ENCODE results near the gene VAV2.

- TF ChIP-seq CTCF (IDR thresholded peaks at IDR 0.05) (no peak), MXI1 (IDR thresholded peaks at IDR 0.05; ENCODE audit: low read depth, low read length) (no peak), FOXM1 (IDR thresholded peaks at IDR 0.05; ENCODE audit: low read depth) (no peak), SMC3 (IDR thresholded peaks at IDR 0.05; ENCODE audit: low read depth, low read length) (no peak), YY1 (IDR thresholded peaks at IDR 0.05; ENCODE audit: low read depth) (no peak), NRF1 (IDR thresholded peaks at IDR 0.05; ENCODE audit: low read depth, low read length) (no peak), RXRA (IDR thresholded peaks at IDR 0.05; ENCODE audit: borderline replicate concordance, low read depth) (no peak), TAF1 (IDR thresholded peaks at IDR 0.05; ENCODE audit: borderline replicate concordance, low read depth, low read length) (no peak), SIN3A (IDR thresholded peaks at IDR 0.05; ENCODE audit: borderline replicate concordance, low read depth, low read length) (no peak), MAX (IDR thresholded peaks at IDR 0.05; ENCODE audit: low read depth) (no peak), RFX5 (IDR thresholded peaks at IDR 0.05; ENCODE audit: low read length) (no peak), REST (IDR thresholded peaks at IDR 0.05; ENCODE audit: low read depth, low read length) (no peak)
- TF ChIP-seq, protein P1, sequence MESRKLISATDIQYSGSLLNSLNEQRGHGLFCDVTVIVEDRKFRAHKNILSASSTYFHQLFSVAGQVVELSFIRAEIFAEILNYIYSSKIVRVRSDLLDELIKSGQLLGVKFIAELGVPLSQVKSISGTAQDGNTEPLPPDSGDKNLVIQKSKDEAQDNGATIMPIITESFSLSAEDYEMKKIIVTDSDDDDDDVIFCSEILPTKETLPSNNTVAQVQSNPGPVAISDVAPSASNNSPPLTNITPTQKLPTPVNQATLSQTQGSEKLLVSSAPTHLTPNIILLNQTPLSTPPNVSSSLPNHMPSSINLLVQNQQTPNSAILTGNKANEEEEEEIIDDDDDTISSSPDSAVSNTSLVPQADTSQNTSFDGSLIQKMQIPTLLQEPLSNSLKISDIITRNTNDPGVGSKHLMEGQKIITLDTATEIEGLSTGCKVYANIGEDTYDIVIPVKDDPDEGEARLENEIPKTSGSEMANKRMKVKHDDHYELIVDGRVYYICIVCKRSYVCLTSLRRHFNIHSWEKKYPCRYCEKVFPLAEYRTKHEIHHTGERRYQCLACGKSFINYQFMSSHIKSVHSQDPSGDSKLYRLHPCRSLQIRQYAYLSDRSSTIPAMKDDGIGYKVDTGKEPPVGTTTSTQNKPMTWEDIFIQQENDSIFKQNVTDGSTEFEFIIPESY (IDR thresholded peaks at IDR 0.05; ENCODE audit: borderline replicate concordance, low read depth) = no peak
- TF ChIP-seq, protein P2, sequence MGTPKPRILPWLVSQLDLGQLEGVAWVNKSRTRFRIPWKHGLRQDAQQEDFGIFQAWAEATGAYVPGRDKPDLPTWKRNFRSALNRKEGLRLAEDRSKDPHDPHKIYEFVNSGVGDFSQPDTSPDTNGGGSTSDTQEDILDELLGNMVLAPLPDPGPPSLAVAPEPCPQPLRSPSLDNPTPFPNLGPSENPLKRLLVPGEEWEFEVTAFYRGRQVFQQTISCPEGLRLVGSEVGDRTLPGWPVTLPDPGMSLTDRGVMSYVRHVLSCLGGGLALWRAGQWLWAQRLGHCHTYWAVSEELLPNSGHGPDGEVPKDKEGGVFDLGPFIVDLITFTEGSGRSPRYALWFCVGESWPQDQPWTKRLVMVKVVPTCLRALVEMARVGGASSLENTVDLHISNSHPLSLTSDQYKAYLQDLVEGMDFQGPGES (IDR thresholded peaks at IDR 0.05; ENCODE audit: low read depth, low read length) = no peak
Measured at GRCh38 chr9:133962341-133962740, 29.8 kb downstream of the VAV2 start.

All from SK-N-SH (cell line).